AG04449 (cell line): ENCODE results near the gene RSF1.
A peak's percentile ranks its signal among the peaks of the same experiment; 100 is the strongest.

ENCODE experiments used
- CTCF ChIA-PET: fragments of 350-600 bp; formaldehyde crosslinking; extraction: SDS; loops from one replicate; lab custom pipeline; 2021; ENCODE audit warnings: antibody characterized with exemption; lab: Yijun Ruan, JAX
- POLR2A ChIA-PET: fragments of 400-600, 350-600 bp; formaldehyde crosslinking; extraction: SDS; loops from one replicate; lab custom pipeline; 2020; ENCODE audit warnings: antibody characterized with exemption, inconsistent platforms; lab: Yijun Ruan, JAX
- DNase-seq: peaks from one replicate; pipeline ENCODE4 v3.0.0-alpha.2; 2010; ENCODE audit warnings: low read depth, low spot score
- H3K4me3 ChIP-seq: 2 replicates; pipeline ENCODE4 v1.5.1; 2011; ENCODE audit warnings: low read depth, mild to moderate bottlenecking, control low read depth, low read length
- TF ChIP-seq, protein P1 (sequence below): IDR thresholded peaks from one replicate; pipeline ENCODE4 v1.5.1; 2011; ENCODE audit warnings: mild to moderate bottlenecking, moderate library complexity, low read length, control low read depth, inconsistent platforms; ENCODE audit not compliant: insufficient read depth; ENCODE audit errors: missing control alignments

The RSF1 gene

DNA sequence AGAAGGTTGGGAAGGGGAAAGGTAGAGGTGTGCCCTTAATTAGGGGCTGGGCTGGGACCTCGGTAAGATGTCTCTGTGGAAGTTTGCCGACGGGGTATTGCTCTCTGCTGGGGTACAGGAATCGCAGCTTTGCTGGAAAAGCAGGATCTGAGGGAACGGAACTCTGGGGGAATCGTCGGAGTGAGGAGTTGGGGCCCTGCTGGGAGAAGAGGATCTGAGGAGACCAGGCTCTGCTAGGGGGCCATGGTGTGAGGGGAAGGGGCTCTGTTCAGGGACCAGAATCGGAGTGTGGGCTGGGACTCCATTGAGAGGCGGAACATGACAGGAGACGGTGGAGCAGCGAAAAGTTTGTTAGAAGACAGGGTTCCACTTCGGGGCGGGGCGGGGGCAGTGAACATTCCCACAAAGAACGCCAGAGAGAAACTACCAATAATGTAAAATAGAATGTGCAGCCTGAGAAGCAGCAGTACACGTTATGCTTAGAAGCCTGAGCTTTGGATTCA is 878 bp upstream of the RSF1 start:
- CTCF ChIA-PET, result interaction anchor here (0.7 kb wide), 1 partner anchor 173 kb away, joined by 5 read pairs; the partner anchor contains the start of gene INTS4
- POLR2A ChIA-PET, result interaction anchor here (0.6 to 0.7 kb wide), 2 partner anchors 61 to 174 kb away, joined by 3 to 5 read pairs; no protein-coding TSS in a partner anchor
- TF ChIP-seq, protein P1, sequence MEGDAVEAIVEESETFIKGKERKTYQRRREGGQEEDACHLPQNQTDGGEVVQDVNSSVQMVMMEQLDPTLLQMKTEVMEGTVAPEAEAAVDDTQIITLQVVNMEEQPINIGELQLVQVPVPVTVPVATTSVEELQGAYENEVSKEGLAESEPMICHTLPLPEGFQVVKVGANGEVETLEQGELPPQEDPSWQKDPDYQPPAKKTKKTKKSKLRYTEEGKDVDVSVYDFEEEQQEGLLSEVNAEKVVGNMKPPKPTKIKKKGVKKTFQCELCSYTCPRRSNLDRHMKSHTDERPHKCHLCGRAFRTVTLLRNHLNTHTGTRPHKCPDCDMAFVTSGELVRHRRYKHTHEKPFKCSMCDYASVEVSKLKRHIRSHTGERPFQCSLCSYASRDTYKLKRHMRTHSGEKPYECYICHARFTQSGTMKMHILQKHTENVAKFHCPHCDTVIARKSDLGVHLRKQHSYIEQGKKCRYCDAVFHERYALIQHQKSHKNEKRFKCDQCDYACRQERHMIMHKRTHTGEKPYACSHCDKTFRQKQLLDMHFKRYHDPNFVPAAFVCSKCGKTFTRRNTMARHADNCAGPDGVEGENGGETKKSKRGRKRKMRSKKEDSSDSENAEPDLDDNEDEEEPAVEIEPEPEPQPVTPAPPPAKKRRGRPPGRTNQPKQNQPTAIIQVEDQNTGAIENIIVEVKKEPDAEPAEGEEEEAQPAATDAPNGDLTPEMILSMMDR, result no peak
- H3K4me3 ChIP-seq, result peak overlapping the region; percentile 89
- DNase-seq, result no peak

GRCh38 chr11:77819921-77820564 is 479 bp downstream of the RSF1 start:
- POLR2A ChIA-PET, result interaction anchor here (0.5 to 0.9 kb wide), 2 partner anchors 14 to 175 kb away, joined by 3 to 5 read pairs; no protein-coding TSS in a partner anchor
- no peak for DNase-seq
- peak overlapping the region; percentile 89 for H3K4me3 ChIP-seq
- CTCF ChIA-PET, result interaction anchor here (0.7 to 1.9 kb wide), 13 partner anchors 8 to 745 kb away, joined by 3 to 12 read pairs (median 4); no protein-coding TSS in a partner anchor
- TF ChIP-seq, protein P1, result no peak

- POLR2A ChIA-PET, result interaction anchor here (0.9 kb wide), 2 partner anchors 175 kb away, joined by 3 to 5 read pairs; partner anchors contain the start of gene INTS4
- H3K4me3 ChIP-seq, result peak overlapping the region; percentile 89
- TF ChIP-seq, protein P1, result peak; percentile 4
- DNase-seq, result peak; percentile 61
- CTCF ChIA-PET, result interaction anchor here (0.8 to 1.9 kb wide), 11 partner anchors 8 to 745 kb away, joined by 3 to 12 read pairs (median 5); no protein-coding TSS in a partner anchor
Measured at GRCh38 chr11:77819411-77819920, 1.1 kb downstream of the RSF1 start.

- CTCF ChIA-PET, result interaction anchor here (0.6 to 0.9 kb wide), 2 partner anchors 39 to 54 kb away, joined by 3 read pairs; no protein-coding TSS in a partner anchor
- H3K4me3 ChIP-seq, result no peak overlapping the region
- POLR2A ChIA-PET, result no interaction called here
- no peak for DNase-seq
- TF ChIP-seq, protein P1, result no peak
Measured at GRCh38 chr11:77815459-77815858, 5.1 kb downstream of the RSF1 start.

GRCh38 chr11:77814848-77815247 is 5.7 kb downstream of the RSF1 start:
- ChIA-PET CTCF (interaction anchor here (0.6 to 0.9 kb wide), 2 partner anchors 39 to 55 kb away, joined by 3 read pairs; no protein-coding TSS in a partner anchor), POLR2A (no interaction called here)
- DNase-seq, result no peak
- H3K4me3 ChIP-seq, result no peak overlapping the region
- TF ChIP-seq, protein P1, result no peak

DNA sequence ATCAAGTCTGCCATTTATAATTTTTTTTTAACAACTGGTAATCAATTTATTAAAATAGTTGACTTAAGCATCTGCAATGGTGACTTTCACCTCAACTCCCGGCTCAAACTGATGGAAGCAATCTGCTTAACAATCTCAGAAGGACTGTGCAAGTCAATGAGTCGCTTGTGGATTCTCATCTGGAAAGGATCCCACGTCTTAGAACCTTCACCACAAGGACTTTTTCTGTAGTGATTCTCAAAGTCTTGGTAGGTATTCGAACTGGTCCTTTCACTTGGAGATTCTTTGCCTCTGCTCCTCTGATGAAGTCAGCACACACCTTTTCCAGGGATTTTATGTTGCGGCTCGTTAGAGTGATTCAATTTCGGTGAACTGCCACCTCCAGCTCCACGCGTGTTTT is 7.3 kb downstream of the RSF1 start:
- DNase-seq, result no peak
- TF ChIP-seq, protein P1, result no peak
- POLR2A ChIA-PET, result no interaction called here
- H3K4me3 ChIP-seq, result no peak overlapping the region
- CTCF ChIA-PET, result no interaction called here
